ENCODE results near the gene GRIA4.

The GRIA4 gene

GRCh38 chr11:106014035-106014434 is 404.2 kb downstream of the GRIA4 start:
- DNase-seq, result no peak

- DNase-seq, result no peak
These were observed 404.7 kb downstream of the GRIA4 start for GRCh38 chr11:106014620-106015019.

GRCh38 chr11:106015066-106015465 is 405.2 kb downstream of the GRIA4 start:
- no peak for DNase-seq

- no peak for DNase-seq
These were observed 407.2 kb downstream of the GRIA4 start for GRCh38 chr11:106017093-106017492.

- DNase-seq, result peak in 1 of 2 donors; percentile 17
These were observed 411.5 kb downstream of the GRIA4 start for GRCh38 chr11:106021181-106021966.

- peak; percentile 99 to 100 for DNase-seq
These were observed 412.3 kb downstream of the GRIA4 start, which contains the start of gene MSANTD4 for GRCh38 chr11:106021967-106022794. TSS of gene MSANTD4 (minus strand) at chr11:106022240. CDS start at chr11:106010917, 11,323 bp downstream.

- no peak for DNase-seq
These were observed 413.0 kb downstream of the GRIA4 start for GRCh38 chr11:106022795-106023275.

- DNase-seq, result no peak
These were observed 420.7 kb downstream of the GRIA4 start for GRCh38 chr11:106030609-106031008.

GRCh38 chr11:106031202-106031810 is 421.4 kb downstream of the GRIA4 start:
- no peak for DNase-seq
